IMR-90 (cell line): Measurements from ENCODE around the gene ISOC2. TPM values are rescaled to one million over a fixed set of nuclear protein-coding genes. Genes with fewer than 3 reads are reported as not detected.
A peak's percentile ranks its signal among the peaks of the same experiment; 100 is the strongest.

Experiments
- ATAC-seq: fragments of 200-7000 bp; cut with Tn5 transposase; 2 replicates; pipeline ENCODE4 v1.9.1; 2020; ENCODE audit warnings: low read depth, mild to moderate bottlenecking, moderate library complexity
- BruUV-seq: library from RNA; stranded (reverse); fragments of 400-500 nt; replicated peaks from 2 replicates; lab custom pipeline; 2021; lab: Mats Ljungman, UMichigan
- CTCF ChIA-PET: fragments of 300-600 bp; formaldehyde crosslinking; extraction: SDS; loops from one replicate; lab custom pipeline; 2021; ENCODE audit warnings: antibody characterized with exemption; lab: Yijun Ruan, JAX
- POLR2A ChIA-PET: fragments of 300-600 bp; sonication (Branson Sonifier 250); formaldehyde crosslinking; loops from one replicate; lab custom pipeline; 2022; ENCODE audit warnings: antibody characterized with exemption; ENCODE audit not compliant: unreplicated experiment; lab: Charles Lee
- DNase-seq: peaks from one replicate; pipeline ENCODE4 v3.0.0; 2013
- H2AFZ ChIP-seq: replicated peaks from 2 replicates; pipeline ENCODE3; 2013; ENCODE audit warnings: low read length, mild to moderate bottlenecking; ENCODE audit not compliant: poor library complexity
- H2AK5ac ChIP-seq: 2 replicates; pipeline ENCODE4 v1.6.1; 2013; ENCODE audit warnings: low read depth, low read length, inconsistent platforms
- H2AK9ac ChIP-seq: replicated peaks from 2 replicates; pipeline ENCODE3; 2013; ENCODE audit warnings: mild to moderate bottlenecking, low read depth, low read length, moderate library complexity; ENCODE audit not compliant: poor library complexity
- H2BK120ac ChIP-seq: 2 replicates; pipeline ENCODE4 v1.6.1; 2013; ENCODE audit warnings: low read depth, low read length, inconsistent platforms
- H2BK15ac ChIP-seq: 3 replicates; pipeline ENCODE4 v1.6.1; 2013; ENCODE audit warnings: low read depth, low read length, inconsistent platforms
- H2BK20ac ChIP-seq: 2 replicates; pipeline ENCODE4 v1.6.1; 2013; ENCODE audit warnings: low read depth, mild to moderate bottlenecking, inconsistent platforms, low read length, moderate library complexity
- H2BK5ac ChIP-seq: 2 replicates; pipeline ENCODE4 v1.6.1; 2013; ENCODE audit warnings: mild to moderate bottlenecking, low read depth, low read length, inconsistent platforms; ENCODE audit not compliant: poor library complexity, severe bottlenecking
- H3K14ac ChIP-seq: replicated peaks from 2 replicates; pipeline ENCODE4 v1.6.1; 2013; ENCODE audit warnings: low read depth, low read length, inconsistent platforms
- H3K18ac ChIP-seq: 2 replicates; pipeline ENCODE4 v1.6.1; 2013; ENCODE audit warnings: low read depth, low read length, control low read depth
- H3K23ac ChIP-seq: 2 replicates; pipeline ENCODE4 v1.6.1; 2013; ENCODE audit warnings: low read depth, low read length, inconsistent platforms
- H3K27ac ChIP-seq: 2 replicates; pipeline ENCODE4 v1.5.1; 2013; ENCODE audit warnings: mild to moderate bottlenecking, control low read depth, low read length; ENCODE audit not compliant: insufficient read depth
- H3K27me3 ChIP-seq: 2 replicates; pipeline ENCODE4 v1.6.1; 2013; ENCODE audit warnings: low read length; ENCODE audit not compliant: control insufficient read depth, insufficient read depth
- H3K36me3 ChIP-seq: 2 replicates; pipeline ENCODE4 v1.6.1; 2013; ENCODE audit warnings: low read length, mixed read lengths; ENCODE audit not compliant: control insufficient read depth, insufficient read depth
- H3K4ac ChIP-seq: 2 replicates; pipeline ENCODE4 v1.6.1; 2013; ENCODE audit warnings: low read depth, low read length, inconsistent platforms
- H3K4me1 ChIP-seq: 2 replicates; pipeline ENCODE4 v1.6.1; 2013; ENCODE audit warnings: low read length, mixed read lengths; ENCODE audit not compliant: control insufficient read depth, insufficient read depth
- H3K4me2 ChIP-seq: 2 replicates; pipeline ENCODE4 v1.6.1; 2013; ENCODE audit warnings: low read depth, mild to moderate bottlenecking, control low read depth, low read length, moderate library complexity
- H3K4me3 ChIP-seq: 2 replicates; pipeline ENCODE4 v1.5.1; 2013; ENCODE audit warnings: low read depth, mild to moderate bottlenecking, control low read depth, low read length, moderate library complexity; ENCODE audit not compliant: insufficient read depth
- H3K56ac ChIP-seq: 2 replicates; pipeline ENCODE4 v1.6.1; 2013; ENCODE audit warnings: low read length, inconsistent platforms; ENCODE audit not compliant: insufficient read depth; ENCODE audit errors: extremely low read depth
- H3K79me1 ChIP-seq, 2 experiments: 2 replicates each; pipeline ENCODE4 v1.6.1; 2013; ENCODE audit warnings: low read length in 2 of 2, inconsistent platforms in 1 of 2, low read depth in 1 of 2
- H3K9ac ChIP-seq: 2 replicates; pipeline ENCODE4 v1.6.1; 2013; ENCODE audit warnings: low read depth, low read length, control low read depth
- H3K9me1 ChIP-seq: 2 replicates; pipeline ENCODE4 v1.6.1; 2013; ENCODE audit warnings: low read length, inconsistent platforms; ENCODE audit not compliant: insufficient read depth
- H3K9me3 ChIP-seq: 2 replicates; pipeline ENCODE4 v1.6.1; 2013; ENCODE audit warnings: low read length; ENCODE audit not compliant: control insufficient read depth, insufficient read depth
- H4K20me1 ChIP-seq: 2 replicates; pipeline ENCODE4 v1.6.1; 2013; ENCODE audit warnings: low read length, inconsistent platforms; ENCODE audit not compliant: insufficient read depth
- H4K5ac ChIP-seq: 2 replicates; pipeline ENCODE4 v1.6.1; 2013; ENCODE audit warnings: mild to moderate bottlenecking, low read depth, low read length, control low read depth
- H4K8ac ChIP-seq, 2 experiments: 2 replicates each; pipeline ENCODE4 v1.6.1; 2013; ENCODE audit warnings: low read depth in 2 of 2, low read length in 2 of 2, control low read depth in 1 of 2, inconsistent platforms in 1 of 2
- H4K91ac ChIP-seq: 2 replicates; pipeline ENCODE4 v1.6.1; 2013; ENCODE audit warnings: low read depth, low read length, inconsistent platforms; ENCODE audit not compliant: insufficient read depth
- MAZ ChIP-seq: IDR thresholded peaks from 2 replicates; pipeline ENCODE4 v1.6.1; 2012; ENCODE audit warnings: low read depth, mild to moderate bottlenecking, low read length, improper control_type of control experiment, moderate library complexity, borderline replicate concordance
- RCOR1 ChIP-seq: IDR thresholded peaks from 2 replicates; pipeline ENCODE4 v1.6.1; 2012; ENCODE audit warnings: mild to moderate bottlenecking, low read length, improper control_type of control experiment; ENCODE audit not compliant: insufficient replicate concordance
- RFX5 ChIP-seq: IDR thresholded peaks from 2 replicates; pipeline ENCODE4 v1.8.0; 2012; ENCODE audit warnings: low read depth, mild to moderate bottlenecking, low read length, moderate library complexity
- WGBS, 2 experiments: methylation state at CpG; one replicate each; pipeline versions ENCODE4 v1.1.5 to v1.1.7; 2013; ENCODE audit warnings: missing lambda C conversion rate in 2 of 2; ENCODE audit not compliant: insufficient read length in 1 of 2; ENCODE audit errors: extremely low coverage in 2 of 2; 5-methylcytosine and 5-hydroxymethylcytosine counted together
- dilution Hi-C: fragments of 300-500 bp; cut with HindIII; formaldehyde crosslinking; loops from one replicate; pipeline ENCODE4 v1.14.3; 2018; ENCODE audit warnings: low sequenced_read_pairs; ENCODE audit not compliant: unreplicated experiment
- in situ Hi-C: fragments of 300-500 bp; cut with MboI; formaldehyde crosslinking; loops from 3 replicates; pipeline ENCODE4 v1.14.3; 2019; ENCODE audit warnings: low sequenced_read_pairs, inconsistent platforms, mixed read lengths
- intact Hi-C: fragments of 100-400 bp; cut with micrococcal nuclease; formaldehyde crosslinking; loops from 2 replicates; pipeline ENCODE4 v1.10.0; 2022
- polyA plus RNA-seq, 3 experiments: library from polyadenylated mRNA; depleted of rRNA; stranded (reverse); fragments of >200 nt; gene quantifications; 2 replicates each; pipeline ENCODE4 v1.2.3, GENCODE V29; 2012; ENCODE audit warnings: low replicate concordance in 1 of 3
- total RNA-seq: library from RNA; depleted of rRNA; stranded (reverse); fragments of >200 nt; gene quantifications from 2 replicates; pipeline ENCODE4 v1.2.3, GENCODE V29; 2012

ISOC2 gene
- total and polyA plus RNA-seq, 2 of the 4 experiments (the other 2 are of a cell fraction), result 56.1 to 82.1 TPM

- TF ChIP-seq RCOR1, result no peak
These were observed 28.5 kb upstream of the ISOC2 start (continued) for GRCh38 chr19:55489711-55490477.

- TF ChIP-seq MAZ (peak; percentile 6; the same call in 1 of the 2 replicates), RFX5 (no peak)
- dilution Hi-C loops, result no loop called here
These were observed 27.7 kb upstream of the ISOC2 start for GRCh38 chr19:55488986-55489710.

More at GRCh38 chr19:55488986-55489710, 27.7 kb upstream of the ISOC2 start:
- ChIA-PET POLR2A (no interaction called here), CTCF (no interaction called here)
- H2AK9ac ChIP-seq, result peak overlapping the region; percentile 80
- DNase-seq, result no peak
- H3K27ac ChIP-seq, result no peak overlapping the region
- H2BK5ac ChIP-seq, result peak overlapping the region; percentile 9
- H3K18ac ChIP-seq, result no peak overlapping the region
- no peak overlapping the region for H3K23ac ChIP-seq
- no peaks in the 10 kb centered on the region for H3K36me3 ChIP-seq
- no peaks in the 10 kb centered on the region for H3K9me3 ChIP-seq
- no peak overlapping the region for H3K4me3 ChIP-seq
- no peak overlapping the region for H2BK15ac ChIP-seq
- peak overlapping the region; percentile 96 for H3K4ac ChIP-seq
- no peak overlapping the region; a peak in 2 of 4 replicates for H4K8ac ChIP-seq
- intact Hi-C loops, result no loop called here
- peak overlapping the region; percentile 54 for H2AFZ ChIP-seq
- no peak overlapping the region for H4K91ac ChIP-seq
- peak overlapping the region; percentile 31; the same call in 1 of the 2 replicates for H2BK20ac ChIP-seq
- no TSS peak for BruUV-seq
- ATAC-seq, result no peak
- no peak overlapping the region; the same call in 1 of the 2 replicates for H2AK5ac ChIP-seq
- H4K5ac ChIP-seq, result no peak overlapping the region
- no peak overlapping the region for H3K56ac ChIP-seq
- no peak overlapping the region for H3K9ac ChIP-seq
- peaks cover 5 to 34% of the 10 kb centered on the region in 2 experiments for H3K79me1 ChIP-seq
- no peaks in the 10 kb centered on the region for H3K27me3 ChIP-seq
- in situ Hi-C loops, result loop anchor here (25.0 kb wide), 1 partner anchor 1027 kb away; the partner anchor contains the start of genes CDC42EP5 and LENG9
- 0 out of 2 replicates have a peak, but pooled peaks cover 4% of the 10 kb centered on the region for H4K20me1 ChIP-seq
- WGBS, 2 experiments, result 60% methylated on average over 26 of the region's 36 CpGs; no CpG with 5 or more reads in 1 of the 2 experiments
- H3K14ac ChIP-seq, result no peak overlapping the region
- peak overlapping the region; percentile 42; the same call in 1 of the 2 replicates for H2BK120ac ChIP-seq
- H3K4me1 ChIP-seq, result peaks cover 41% of the 10 kb centered on the region
- H3K9me1 ChIP-seq, result peaks cover 7% of the 10 kb centered on the region
- H3K4me2 ChIP-seq, result no peak overlapping the region; the same call in 1 of the 2 replicates
